Breast epithelium (tissue), 3 donors: ENCODE data around the gene SNX4.

Experiments
- CTCF ChIP-seq, 3 donors: fragments of 450-650 bp; IDR thresholded peaks; one replicate each; pipeline ENCODE4 v1.5.1; 2016 to 2017; ENCODE audit warnings: antibody characterized with exemption in 3 of 3, mild to moderate bottlenecking in 3 of 3, moderate library complexity in 3 of 3
- POLR2AphosphoS5 ChIP-seq, 3 donors: sonication (generic); formaldehyde crosslinking; IDR thresholded peaks; one replicate each; pipeline ENCODE4 v1.6.1; 2017; ENCODE audit warnings: antibody characterized with exemption in 3 of 3

GRCh38 chr3:125440970-125441369 lies 79.0 kb downstream of the SNX4 start:
- TF ChIP-seq CTCF (IDR thresholded peaks at IDR 0.05) (no peak), POLR2AphosphoS5 (IDR thresholded peaks at IDR 0.05) (no peak)
